Measurements from ENCODE around the gene SPAAR. TPM values are rescaled to one million over a fixed set of nuclear protein-coding genes. Genes with fewer than 3 reads are reported as not detected.

The SPAAR gene
- total and polyA plus RNA-seq, 9 of the 15 experiments (the other 6 are each of a cell fraction or from before 2014, with no cell fraction given): not detected

GRCh38 chr9:35928591-35929452 is 19.5 kb downstream of the SPAAR start:
- H3K27me3 ChIP-seq (ENCODE audit: control insufficient read depth in 2 of 2, insufficient read depth in 2 of 2, low read length in 2 of 2): no peaks in the 10 kb centered on the region
- no peaks in the 10 kb centered on the region for H3K36me3 ChIP-seq (ENCODE audit: control insufficient read depth, insufficient read depth, low read length)
- H3K4me3 ChIP-seq: no peak overlapping the region
- CTCF ChIA-PET (ENCODE audit: low intra/inter-chr PET ratio): no interaction called here
- no peaks in the 10 kb centered on the region for H4K20me1 ChIP-seq (replicated peaks; ENCODE audit: control insufficient read depth, insufficient read depth, low read length)
- whole genome bisulfite sequencing (ENCODE audit: insufficient coverage, low coverage, missing lambda C conversion rate): 74% methylated on average over 6 of the region's 9 CpGs
- FAIRE-seq (no peak), ATAC-seq (no peak), DNase-seq (ENCODE audit: extremely low read depth in 1 of 4, low spot score in 3 of 4) (no peak)
- no peaks in the 10 kb centered on the region for H3K9me1 ChIP-seq (ENCODE audit: control insufficient read depth, insufficient read depth, low read length)
- no peak overlapping the region for H2AFZ ChIP-seq (ENCODE audit: low read depth, low read length)
- in situ Hi-C loops (cut with MboI): no loop called here
- intact Hi-C loops (cut with micrococcal nuclease): no loop called here
- peaks cover 8 to 9% of the 10 kb centered on the region in 2 experiments; a peak in 4 of 5 replicates for H3K4me1 ChIP-seq (replicated peaks in 1 of 2; ENCODE audit: control insufficient read depth in 2 of 2, insufficient read depth in 2 of 2, low read length in 2 of 2)
- H3K4me2 ChIP-seq (ENCODE audit: insufficient read depth, low read length): no peak overlapping the region
- TF ChIP-seq TAF1 (IDR thresholded peaks at IDR 0.05; ENCODE audit: control insufficient read depth, extremely low read depth, insufficient read depth, low read length, severe bottlenecking) (no peak), ZNF384 (IDR thresholded peaks at IDR 0.05; ENCODE audit: low read depth, low read length) (no peak), MECOM (CRISPR knock-in tag; IDR thresholded peaks at IDR 0.05) (no peak), ZKSCAN3 (CRISPR knock-in tag; IDR thresholded peaks at IDR 0.05) (no peak)
- POLR2A ChIA-PET: interaction anchor here (0.6 to 1.3 kb wide), 2 partner anchors 8 to 11 kb away, joined by 3 to 4 read pairs; no protein-coding TSS in a partner anchor
- H3K9ac ChIP-seq (ENCODE audit: insufficient read depth in 1 of 2, low read depth in 2 of 2, low read length in 2 of 2): no peak overlapping the region
- no peaks in the 10 kb centered on the region for H3K9me3 ChIP-seq (replicated peaks; ENCODE audit: control insufficient read depth, insufficient read depth, low read depth, low read length)
- no TSS peak for BruUV-seq (replicated peaks)
- no peaks in the 10 kb centered on the region for H3K79me2 ChIP-seq (ENCODE audit: control insufficient read depth, insufficient read depth, low read length)
- H3K27ac ChIP-seq (ENCODE audit: extremely low read depth, low read depth, low read length): no peak overlapping the region

GRCh38 chr9:35929453-35929718 is 20.1 kb downstream of the SPAAR start:
- Histone ChIP-seq H2AFZ (ENCODE audit: low read depth, low read length) (no peak overlapping the region), H3K9me3 (replicated peaks; ENCODE audit: control insufficient read depth, insufficient read depth, low read depth, low read length) (no peaks in the 10 kb centered on the region), H3K36me3 (ENCODE audit: control insufficient read depth, insufficient read depth, low read length) (no peaks in the 10 kb centered on the region), H4K20me1 (replicated peaks; ENCODE audit: control insufficient read depth, insufficient read depth, low read length) (no peaks in the 10 kb centered on the region), H3K4me3 (no peak overlapping the region), H3K27me3 (ENCODE audit: control insufficient read depth in 2 of 2, insufficient read depth in 2 of 2, low read length in 2 of 2) (no peaks in the 10 kb centered on the region), H3K79me2 (ENCODE audit: control insufficient read depth, insufficient read depth, low read length) (no peaks in the 10 kb centered on the region), H3K9me1 (ENCODE audit: control insufficient read depth, insufficient read depth, low read length) (no peaks in the 10 kb centered on the region), H3K4me2 (ENCODE audit: insufficient read depth, low read length) (no peak overlapping the region), H3K27ac (ENCODE audit: extremely low read depth, low read depth, low read length) (no peak overlapping the region), H3K4me1 (replicated peaks in 1 of 2; ENCODE audit: control insufficient read depth in 2 of 2, insufficient read depth in 2 of 2, low read length in 2 of 2) (peaks cover 7 to 8% of the 10 kb centered on the region in 2 experiments; a peak in 4 of 5 replicates), H3K9ac (ENCODE audit: insufficient read depth in 1 of 2, low read depth in 2 of 2, low read length in 2 of 2) (no peak overlapping the region)
- FAIRE-seq: no peak
- no TSS peak for BruUV-seq (replicated peaks)
- 97% methylated on average over 3 of the region's 6 CpGs for WGBS (ENCODE audit: insufficient coverage, low coverage, missing lambda C conversion rate)
- no peak for ATAC-seq
- POLR2A ChIA-PET: interaction anchor here (0.6 to 1.3 kb wide), 2 partner anchors 8 to 11 kb away, joined by 3 to 4 read pairs; no protein-coding TSS in a partner anchor
- CTCF ChIA-PET (ENCODE audit: low intra/inter-chr PET ratio): no interaction called here
- intact Hi-C loops (cut with micrococcal nuclease): no loop called here
- no peak for DNase-seq (ENCODE audit: extremely low read depth in 1 of 4, low spot score in 3 of 4)
- in situ Hi-C loops (cut with MboI): no loop called here
- no peak for TF ChIP-seq NFIC (IDR thresholded peaks at IDR 0.05)
- TF ChIP-seq DACH1 (IDR thresholded peaks at IDR 0.05; ENCODE audit: partially characterized antibody): no peak
- TF ChIP-seq CHCHD3 (CRISPR knock-in tag; IDR thresholded peaks at IDR 0.05): no peak
- no peak for TF ChIP-seq MXI1 (IDR thresholded peaks at IDR 0.05; ENCODE audit: low read depth, low read length)
- no peak for TF ChIP-seq SIN3B (IDR thresholded peaks at IDR 0.05; ENCODE audit: low read depth)
- no peak for TF ChIP-seq HMBOX1 (IDR thresholded peaks at IDR 0.05)
- no peak for TF ChIP-seq L3MBTL2 (IDR thresholded peaks at IDR 0.05)
- no peak for TF ChIP-seq ZFPM2 (CRISPR knock-in tag; IDR thresholded peaks at IDR 0.05)
- TF ChIP-seq HDAC3 (IDR thresholded peaks at IDR 0.05; ENCODE audit: borderline replicate concordance, partially characterized antibody): no peak
- TF ChIP-seq CC2D1A (IDR thresholded peaks at IDR 0.05): no peak
- no peak for TF ChIP-seq ARHGAP35 (IDR thresholded peaks at IDR 0.05; ENCODE audit: partially characterized antibody)
- no peak for TF ChIP-seq KAT8 (IDR thresholded peaks at IDR 0.05; ENCODE audit: low read depth)
- TF ChIP-seq PCBP2 (IDR thresholded peaks at IDR 0.05; ENCODE audit: low read depth, low read length, poor library complexity, severe bottlenecking): no peak
- no peak for TF ChIP-seq ZNF311 (CRISPR knock-in tag; IDR thresholded peaks at IDR 0.05)

Measured in K562 (cell line).